GM23338 (cell line): ENCODE data around the gene TRIO. TPM values are rescaled to one million over a fixed set of nuclear protein-coding genes. Genes with fewer than 3 reads are reported as not detected.

Experiments used
- ATAC-seq: fragments of 200-7000 bp; cut with Tn5 transposase; 3 replicates; pipeline ENCODE4 v1.9.1; 2020
- DNase-seq: peaks from one replicate; pipeline ENCODE4 v3.0.0-alpha.2; 2015; ENCODE audit warnings: low spot score
- H2AFZ ChIP-seq: fragments of 200-600 bp; sonication (generic); 2 replicates; pipeline ENCODE4 v1.8.0; 2016; ENCODE audit warnings: antibody characterized with exemption, mild to moderate bottlenecking, moderate library complexity
- H3F3A ChIP-seq: fragments of 200-600 bp; sonication (generic); replicated peaks from 2 replicates; pipeline ENCODE4 v1.8.0; 2017; ENCODE audit warnings: antibody characterized with exemption, mixed run types, low read depth
- H3K27ac ChIP-seq: fragments of 200-600 bp; sonication (generic); 2 replicates; pipeline ENCODE4 v1.6.1; 2016; ENCODE audit warnings: low read depth
- H3K27me3 ChIP-seq: fragments of 200-600 bp; sonication (generic); 2 replicates; pipeline ENCODE4 v1.8.0; 2016; ENCODE audit warnings: mild to moderate bottlenecking, mixed run types, moderate library complexity; ENCODE audit not compliant: insufficient read depth
- H3K36me3 ChIP-seq: fragments of 200-600 bp; sonication (generic); 2 replicates; pipeline ENCODE4 v1.8.0; 2016; ENCODE audit warnings: mild to moderate bottlenecking; ENCODE audit not compliant: insufficient read depth
- H3K4me1 ChIP-seq: fragments of 200-600 bp; sonication (generic); 2 replicates; pipeline ENCODE4 v1.8.0; 2016; ENCODE audit warnings: mild to moderate bottlenecking, moderate library complexity; ENCODE audit not compliant: insufficient read depth
- H3K4me2 ChIP-seq: fragments of 200-600 bp; sonication (generic); 2 replicates; pipeline ENCODE4 v1.7.1; 2017; ENCODE audit warnings: mixed run types
- H3K4me3 ChIP-seq: fragments of 200-600 bp; sonication (generic); 2 replicates; pipeline ENCODE4 v1.6.1; 2016; ENCODE audit warnings: mixed run types
- H3K79me2 ChIP-seq: fragments of 200-600 bp; sonication (generic); replicated peaks from 2 replicates; pipeline ENCODE4 v1.8.0; 2017; ENCODE audit warnings: mild to moderate bottlenecking; ENCODE audit not compliant: insufficient read depth
- H3K9me2 ChIP-seq: fragments of 200-600 bp; sonication (generic); 2 replicates; pipeline ENCODE4 v1.8.0; 2017; ENCODE audit not compliant: insufficient read depth
- H4K20me1 ChIP-seq: fragments of 200-600 bp; sonication (generic); replicated peaks from 2 replicates; pipeline ENCODE4 v1.8.0; 2017; ENCODE audit warnings: mild to moderate bottlenecking; ENCODE audit not compliant: insufficient read depth
- H3K27ac Mint-ChIP-seq: 2 replicates; pipeline ENCODE4 v1.8.0; 2020; ENCODE audit warnings: inconsistent platforms, mild to moderate bottlenecking, moderate library complexity, mixed read lengths
- H3K27me3 Mint-ChIP-seq: 3 replicates; pipeline ENCODE4 v1.8.0; 2022; ENCODE audit warnings: low read depth, mild to moderate bottlenecking, moderate library complexity, mixed read lengths, inconsistent platforms; ENCODE audit not compliant: insufficient read depth, poor library complexity
- H3K36me3 Mint-ChIP-seq: 3 replicates; pipeline ENCODE4 v1.8.0; 2021; ENCODE audit warnings: low read depth, mild to moderate bottlenecking, inconsistent platforms, moderate library complexity, mixed read lengths
- H3K4me1 Mint-ChIP-seq: 3 replicates; pipeline ENCODE4 v1.8.0; 2020; ENCODE audit warnings: mild to moderate bottlenecking, inconsistent platforms, mixed read lengths
- H3K4me3 Mint-ChIP-seq: 3 replicates; pipeline ENCODE4 v1.8.0; 2021; ENCODE audit warnings: moderate library complexity, mild to moderate bottlenecking, inconsistent platforms, mixed read lengths
- H3K9me3 Mint-ChIP-seq: 3 replicates; pipeline ENCODE4 v1.8.0; 2020; ENCODE audit warnings: moderate library complexity, mild to moderate bottlenecking, inconsistent platforms, mixed read lengths
- CREB1 ChIP-seq: fragments of 250-450 bp; sonication (Bioruptor Pico); IDR thresholded peaks from 2 replicates; pipeline ENCODE4 v1.5.0; 2020; ENCODE audit warnings: low read depth, mild to moderate bottlenecking, moderate library complexity
- ETS1 ChIP-seq: IDR thresholded peaks from 2 replicates; pipeline ENCODE4 v1.6.1; 2016; ENCODE audit warnings: antibody characterized with exemption
- EZH2 ChIP-seq: fragments of 200-600 bp; sonication (generic); IDR thresholded peaks from one replicate; pipeline ENCODE4 v1.8.0; 2017; ENCODE audit warnings: antibody characterized with exemption, mild to moderate bottlenecking, low read depth; ENCODE audit not compliant: unreplicated experiment
- EZH2phosphoT487 ChIP-seq: fragments of 200-600 bp; sonication (generic); IDR thresholded peaks from one replicate; pipeline ENCODE4 v1.8.1; 2018; ENCODE audit warnings: antibody characterized with exemption; ENCODE audit not compliant: unreplicated experiment
- JUNB ChIP-seq: IDR thresholded peaks from one replicate; pipeline ENCODE4 v1.6.1; 2016; ENCODE audit warnings: antibody characterized with exemption; ENCODE audit not compliant: unreplicated experiment
- NANOG ChIP-seq: IDR thresholded peaks from 2 replicates; pipeline ENCODE4 v1.6.1; 2016; ENCODE audit warnings: antibody characterized with exemption, borderline replicate concordance
- POLR2AphosphoS5 ChIP-seq: IDR thresholded peaks from 2 replicates; pipeline ENCODE4 v1.6.1; 2016; ENCODE audit warnings: antibody characterized with exemption, low read depth
- STAT1 ChIP-seq: IDR thresholded peaks from one replicate; pipeline ENCODE4 v1.6.1; 2016; ENCODE audit warnings: antibody characterized with exemption; ENCODE audit not compliant: unreplicated experiment
- ZNF114 ChIP-seq: fragments of 250-450 bp; sonication (Bioruptor Pico); IDR thresholded peaks from 2 replicates; pipeline ENCODE4 v1.5.0; 2020; ENCODE audit warnings: mild to moderate bottlenecking, moderate library complexity
- ZNF331 ChIP-seq: fragments of 250-450 bp; sonication (Bioruptor Pico); IDR thresholded peaks from 2 replicates; pipeline ENCODE4 v1.5.0; 2020; ENCODE audit warnings: low read depth, mild to moderate bottlenecking, moderate library complexity
- polyA plus RNA-seq: library from polyadenylated mRNA; unstranded; fragments of >200 nt; fragmentation: Nextera tagmentation; extraction: Ambion mirVana; gene quantifications from 2 replicates; pipeline ENCODE4 v1.2.1, GENCODE V29; 2016
- total RNA-seq: library from RNA; depleted of rRNA; stranded (reverse); fragments of >200 nt; shearing (Covaris generic); gene quantifications from 2 replicates; pipeline ENCODE4 v1.2.3, GENCODE V29; 2014
- TF ChIP-seq, protein P1 (sequence below): fragments of 250-450 bp; sonication (Bioruptor Pico); IDR thresholded peaks from 2 replicates; pipeline ENCODE4 v1.5.0; 2020; ENCODE audit warnings: mild to moderate bottlenecking, moderate library complexity
- TF ChIP-seq, protein P2 (sequence below): IDR thresholded peaks from one replicate; pipeline ENCODE4 v1.6.1; 2018; ENCODE audit warnings: antibody characterized with exemption; ENCODE audit not compliant: unreplicated experiment
- TF ChIP-seq, protein P3 (sequence below), 2 experiments: fragments of 200-600 bp in 1 of 2; sonication (generic) in 1 of 2; conservative IDR thresholded peaks; 2 replicates each; pipeline versions ENCODE4 v1.5.1 to v1.6.1; 2016 to 2017; ENCODE audit warnings: antibody characterized with exemption in 2 of 2, low read depth in 2 of 2, mild to moderate bottlenecking in 2 of 2, moderate library complexity in 1 of 2

The TRIO gene
- total and polyA plus RNA-seq, 2 experiments from 2014 or later: 13.8 to 113 TPM

- Mint-ChIP-seq H3K27me3 (peaks cover 4% of the 10 kb centered on the region), H3K4me3 (no peak overlapping the region), H3K27ac (no peak overlapping the region; the same call in 1 of the 2 replicates), H3K4me1 (peaks cover 70% of the 10 kb centered on the region), H3K9me3 (peaks cover 12% of the 10 kb centered on the region; the same call in 2 of the 3 replicates), H3K36me3 (peaks cover 24% of the 10 kb centered on the region)
- Histone ChIP-seq H3F3A (peaks cover 8% of the 10 kb centered on the region; the same call in 1 of the 2 replicates), H2AFZ (no peak overlapping the region), H3K27ac (peak overlapping the region; percentile 14; the same call in 1 of the 2 replicates), H3K79me2 (peaks cover 94% of the 10 kb centered on the region), H3K27me3 (no peaks in the 10 kb centered on the region), H4K20me1 (peaks cover 14% of the 10 kb centered on the region; the same call in 1 of the 2 replicates), H3K4me1 (peaks cover 67% of the 10 kb centered on the region), H3K4me3 (no peak overlapping the region), H3K4me2 (peak overlapping the region; percentile 67), H3K9me2 (peaks cover 12% of the 10 kb centered on the region; the same call in 1 of the 2 replicates), H3K36me3 (peaks cover 5% of the 10 kb centered on the region; the same call in 1 of the 2 replicates)
- ATAC-seq (no peak), DNase-seq (no peak)
- TF ChIP-seq, protein P1, sequence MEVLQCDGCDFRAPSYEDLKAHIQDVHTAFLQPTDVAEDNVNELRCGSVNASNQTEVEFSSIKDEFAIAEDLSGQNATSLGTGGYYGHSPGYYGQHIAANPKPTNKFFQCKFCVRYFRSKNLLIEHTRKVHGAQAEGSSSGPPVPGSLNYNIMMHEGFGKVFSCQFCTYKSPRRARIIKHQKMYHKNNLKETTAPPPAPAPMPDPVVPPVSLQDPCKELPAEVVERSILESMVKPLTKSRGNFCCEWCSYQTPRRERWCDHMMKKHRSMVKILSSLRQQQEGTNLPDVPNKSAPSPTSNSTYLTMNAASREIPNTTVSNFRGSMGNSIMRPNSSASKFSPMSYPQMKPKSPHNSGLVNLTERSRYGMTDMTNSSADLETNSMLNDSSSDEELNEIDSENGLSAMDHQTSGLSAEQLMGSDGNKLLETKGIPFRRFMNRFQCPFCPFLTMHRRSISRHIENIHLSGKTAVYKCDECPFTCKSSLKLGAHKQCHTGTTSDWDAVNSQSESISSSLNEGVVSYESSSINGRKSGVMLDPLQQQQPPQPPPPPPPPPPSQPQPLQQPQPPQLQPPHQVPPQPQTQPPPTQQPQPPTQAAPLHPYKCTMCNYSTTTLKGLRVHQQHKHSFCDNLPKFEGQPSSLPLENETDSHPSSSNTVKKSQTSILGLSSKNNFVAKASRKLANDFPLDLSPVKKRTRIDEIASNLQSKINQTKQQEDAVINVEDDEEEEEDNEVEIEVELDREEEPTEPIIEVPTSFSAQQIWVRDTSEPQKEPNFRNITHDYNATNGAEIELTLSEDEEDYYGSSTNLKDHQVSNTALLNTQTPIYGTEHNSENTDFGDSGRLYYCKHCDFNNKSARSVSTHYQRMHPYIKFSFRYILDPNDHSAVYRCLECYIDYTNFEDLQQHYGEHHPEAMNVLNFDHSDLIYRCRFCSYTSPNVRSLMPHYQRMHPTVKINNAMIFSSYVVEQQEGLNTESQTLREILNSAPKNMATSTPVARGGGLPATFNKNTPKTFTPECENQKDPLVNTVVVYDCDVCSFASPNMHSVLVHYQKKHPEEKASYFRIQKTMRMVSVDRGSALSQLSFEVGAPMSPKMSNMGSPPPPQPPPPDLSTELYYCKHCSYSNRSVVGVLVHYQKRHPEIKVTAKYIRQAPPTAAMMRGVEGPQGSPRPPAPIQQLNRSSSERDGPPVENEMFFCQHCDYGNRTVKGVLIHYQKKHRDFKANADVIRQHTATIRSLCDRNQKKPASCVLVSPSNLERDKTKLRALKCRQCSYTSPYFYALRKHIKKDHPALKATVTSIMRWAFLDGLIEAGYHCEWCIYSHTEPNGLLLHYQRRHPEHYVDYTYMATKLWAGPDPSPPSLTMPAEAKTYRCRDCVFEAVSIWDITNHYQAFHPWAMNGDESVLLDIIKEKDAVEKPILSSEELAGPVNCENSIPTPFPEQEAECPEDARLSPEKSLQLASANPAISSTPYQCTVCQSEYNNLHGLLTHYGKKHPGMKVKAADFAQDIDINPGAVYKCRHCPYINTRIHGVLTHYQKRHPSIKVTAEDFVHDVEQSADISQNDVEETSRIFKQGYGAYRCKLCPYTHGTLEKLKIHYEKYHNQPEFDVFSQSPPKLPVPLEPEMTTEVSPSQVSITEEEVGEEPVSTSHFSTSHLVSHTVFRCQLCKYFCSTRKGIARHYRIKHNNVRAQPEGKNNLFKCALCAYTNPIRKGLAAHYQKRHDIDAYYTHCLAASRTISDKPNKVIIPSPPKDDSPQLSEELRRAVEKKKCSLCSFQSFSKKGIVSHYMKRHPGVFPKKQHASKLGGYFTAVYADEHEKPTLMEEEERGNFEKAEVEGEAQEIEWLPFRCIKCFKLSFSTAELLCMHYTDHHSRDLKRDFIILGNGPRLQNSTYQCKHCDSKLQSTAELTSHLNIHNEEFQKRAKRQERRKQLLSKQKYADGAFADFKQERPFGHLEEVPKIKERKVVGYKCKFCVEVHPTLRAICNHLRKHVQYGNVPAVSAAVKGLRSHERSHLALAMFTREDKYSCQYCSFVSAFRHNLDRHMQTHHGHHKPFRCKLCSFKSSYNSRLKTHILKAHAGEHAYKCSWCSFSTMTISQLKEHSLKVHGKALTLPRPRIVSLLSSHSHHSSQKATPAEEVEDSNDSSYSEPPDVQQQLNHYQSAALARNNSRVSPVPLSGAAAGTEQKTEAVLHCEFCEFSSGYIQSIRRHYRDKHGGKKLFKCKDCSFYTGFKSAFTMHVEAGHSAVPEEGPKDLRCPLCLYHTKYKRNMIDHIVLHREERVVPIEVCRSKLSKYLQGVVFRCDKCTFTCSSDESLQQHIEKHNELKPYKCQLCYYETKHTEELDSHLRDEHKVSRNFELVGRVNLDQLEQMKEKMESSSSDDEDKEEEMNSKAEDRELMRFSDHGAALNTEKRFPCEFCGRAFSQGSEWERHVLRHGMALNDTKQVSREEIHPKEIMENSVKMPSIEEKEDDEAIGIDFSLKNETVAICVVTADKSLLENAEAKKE (CRISPR knock-in tag): no peak
- no peak for TF ChIP-seq EZH2
- no peak for TF ChIP-seq ZNF331 (CRISPR knock-in tag)
- no peak for TF ChIP-seq NANOG
- TF ChIP-seq, protein P2, sequence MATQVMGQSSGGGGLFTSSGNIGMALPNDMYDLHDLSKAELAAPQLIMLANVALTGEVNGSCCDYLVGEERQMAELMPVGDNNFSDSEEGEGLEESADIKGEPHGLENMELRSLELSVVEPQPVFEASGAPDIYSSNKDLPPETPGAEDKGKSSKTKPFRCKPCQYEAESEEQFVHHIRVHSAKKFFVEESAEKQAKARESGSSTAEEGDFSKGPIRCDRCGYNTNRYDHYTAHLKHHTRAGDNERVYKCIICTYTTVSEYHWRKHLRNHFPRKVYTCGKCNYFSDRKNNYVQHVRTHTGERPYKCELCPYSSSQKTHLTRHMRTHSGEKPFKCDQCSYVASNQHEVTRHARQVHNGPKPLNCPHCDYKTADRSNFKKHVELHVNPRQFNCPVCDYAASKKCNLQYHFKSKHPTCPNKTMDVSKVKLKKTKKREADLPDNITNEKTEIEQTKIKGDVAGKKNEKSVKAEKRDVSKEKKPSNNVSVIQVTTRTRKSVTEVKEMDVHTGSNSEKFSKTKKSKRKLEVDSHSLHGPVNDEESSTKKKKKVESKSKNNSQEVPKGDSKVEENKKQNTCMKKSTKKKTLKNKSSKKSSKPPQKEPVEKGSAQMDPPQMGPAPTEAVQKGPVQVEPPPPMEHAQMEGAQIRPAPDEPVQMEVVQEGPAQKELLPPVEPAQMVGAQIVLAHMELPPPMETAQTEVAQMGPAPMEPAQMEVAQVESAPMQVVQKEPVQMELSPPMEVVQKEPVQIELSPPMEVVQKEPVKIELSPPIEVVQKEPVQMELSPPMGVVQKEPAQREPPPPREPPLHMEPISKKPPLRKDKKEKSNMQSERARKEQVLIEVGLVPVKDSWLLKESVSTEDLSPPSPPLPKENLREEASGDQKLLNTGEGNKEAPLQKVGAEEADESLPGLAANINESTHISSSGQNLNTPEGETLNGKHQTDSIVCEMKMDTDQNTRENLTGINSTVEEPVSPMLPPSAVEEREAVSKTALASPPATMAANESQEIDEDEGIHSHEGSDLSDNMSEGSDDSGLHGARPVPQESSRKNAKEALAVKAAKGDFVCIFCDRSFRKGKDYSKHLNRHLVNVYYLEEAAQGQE: no peak
- no peak for TF ChIP-seq POLR2AphosphoS5
- TF ChIP-seq CREB1: no peak
- no peak for TF ChIP-seq ETS1
- no peak for TF ChIP-seq STAT1
- TF ChIP-seq EZH2phosphoT487: no peak
- no peak for TF ChIP-seq JUNB
- TF ChIP-seq, protein P3, sequence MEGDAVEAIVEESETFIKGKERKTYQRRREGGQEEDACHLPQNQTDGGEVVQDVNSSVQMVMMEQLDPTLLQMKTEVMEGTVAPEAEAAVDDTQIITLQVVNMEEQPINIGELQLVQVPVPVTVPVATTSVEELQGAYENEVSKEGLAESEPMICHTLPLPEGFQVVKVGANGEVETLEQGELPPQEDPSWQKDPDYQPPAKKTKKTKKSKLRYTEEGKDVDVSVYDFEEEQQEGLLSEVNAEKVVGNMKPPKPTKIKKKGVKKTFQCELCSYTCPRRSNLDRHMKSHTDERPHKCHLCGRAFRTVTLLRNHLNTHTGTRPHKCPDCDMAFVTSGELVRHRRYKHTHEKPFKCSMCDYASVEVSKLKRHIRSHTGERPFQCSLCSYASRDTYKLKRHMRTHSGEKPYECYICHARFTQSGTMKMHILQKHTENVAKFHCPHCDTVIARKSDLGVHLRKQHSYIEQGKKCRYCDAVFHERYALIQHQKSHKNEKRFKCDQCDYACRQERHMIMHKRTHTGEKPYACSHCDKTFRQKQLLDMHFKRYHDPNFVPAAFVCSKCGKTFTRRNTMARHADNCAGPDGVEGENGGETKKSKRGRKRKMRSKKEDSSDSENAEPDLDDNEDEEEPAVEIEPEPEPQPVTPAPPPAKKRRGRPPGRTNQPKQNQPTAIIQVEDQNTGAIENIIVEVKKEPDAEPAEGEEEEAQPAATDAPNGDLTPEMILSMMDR (conservative IDR thresholded peaks at IDR 0.05; ENCODE audit: low read depth in 2 of 2): no peak
- TF ChIP-seq ZNF114 (CRISPR knock-in tag): no peak
Observed at GRCh38 chr5:14256756-14257393, 113.7 kb downstream of the TRIO start.
